ENCODE data around the gene SYTL5.

The SYTL5 gene

DNA sequence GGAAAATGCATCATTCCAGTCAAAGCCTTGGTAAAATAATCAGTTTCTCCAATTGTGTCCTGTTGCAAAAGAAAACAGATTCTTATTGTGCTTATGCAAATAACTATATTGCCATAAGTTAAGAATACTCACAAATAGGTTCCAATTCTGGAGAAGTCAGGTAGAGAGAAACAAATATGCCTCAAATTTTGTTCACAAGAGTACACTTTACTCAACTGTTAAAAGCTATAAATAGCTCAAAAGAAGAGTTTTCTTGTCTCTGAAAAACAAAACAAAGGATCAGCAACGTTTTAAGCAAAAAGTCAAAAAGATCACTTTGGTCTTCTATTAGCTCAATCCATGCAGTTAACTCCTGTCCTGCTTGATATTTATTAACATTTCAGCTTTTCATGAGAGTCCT, 21.9 kb downstream of the SYTL5 start:
- DNase-seq (ENCODE audit: low read depth) = no peak

DNA sequence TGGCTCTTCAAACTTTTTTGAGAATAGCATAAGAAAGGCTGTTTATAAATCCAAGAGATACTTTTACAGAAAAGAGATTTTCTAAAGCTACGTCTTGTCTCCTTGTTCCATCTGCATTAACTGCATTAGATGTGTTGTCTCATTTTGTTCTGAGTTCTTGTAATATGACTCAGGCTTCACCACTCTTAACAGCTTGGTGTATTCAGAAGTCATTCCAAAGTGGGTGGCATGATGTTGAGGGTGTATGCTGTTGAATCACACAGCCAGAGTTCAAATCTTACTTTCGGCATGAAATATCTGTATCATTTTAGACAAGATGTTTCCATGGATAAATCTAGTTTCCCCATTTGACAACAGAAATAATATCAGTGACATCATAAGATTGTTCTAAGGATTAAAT, 30.1 kb downstream of the SYTL5 start:
- DNase-seq (ENCODE audit: low read depth) = no peak

DNA sequence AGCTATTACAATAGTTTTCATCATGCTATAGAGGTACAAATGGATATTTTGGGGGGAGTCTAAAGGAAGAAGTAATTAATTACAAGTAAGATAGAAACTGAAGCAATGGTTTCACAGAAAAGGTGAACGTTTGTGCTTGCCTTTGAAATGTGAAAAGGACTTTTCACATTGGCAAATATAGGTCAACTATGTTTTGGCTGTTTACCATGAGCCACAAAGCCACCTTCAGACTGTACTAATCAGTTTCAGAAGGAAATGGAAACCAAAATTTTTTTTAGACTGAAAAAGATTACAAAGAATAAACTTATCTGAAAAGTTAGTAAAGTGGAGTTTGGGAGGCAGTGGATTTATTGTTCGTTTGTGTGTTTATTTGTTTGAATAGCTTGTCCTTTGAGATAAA, 32.1 kb downstream of the SYTL5 start:
- DNase-seq (ENCODE audit: low read depth) = no peak

DNA sequence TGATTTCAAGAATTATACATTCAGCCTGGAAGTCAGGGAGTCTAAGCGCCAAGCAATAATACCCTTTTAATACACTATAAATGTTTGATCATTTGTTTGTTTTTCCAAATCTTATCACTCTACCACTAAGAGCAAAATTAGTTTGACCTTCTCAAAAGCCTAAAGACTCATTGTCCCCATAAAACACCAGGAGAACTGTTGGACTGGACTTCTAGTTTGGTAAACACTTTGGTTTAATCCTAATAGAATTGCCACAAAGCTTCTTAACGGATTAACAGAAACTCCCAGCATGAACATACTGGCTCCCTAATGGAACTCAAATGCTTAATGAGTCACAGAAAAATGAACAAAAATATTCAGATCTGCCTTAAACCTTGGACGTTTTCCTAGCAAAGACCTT, 34.9 kb downstream of the SYTL5 start:
- no peak for DNase-seq (ENCODE audit: low read depth)

DNA sequence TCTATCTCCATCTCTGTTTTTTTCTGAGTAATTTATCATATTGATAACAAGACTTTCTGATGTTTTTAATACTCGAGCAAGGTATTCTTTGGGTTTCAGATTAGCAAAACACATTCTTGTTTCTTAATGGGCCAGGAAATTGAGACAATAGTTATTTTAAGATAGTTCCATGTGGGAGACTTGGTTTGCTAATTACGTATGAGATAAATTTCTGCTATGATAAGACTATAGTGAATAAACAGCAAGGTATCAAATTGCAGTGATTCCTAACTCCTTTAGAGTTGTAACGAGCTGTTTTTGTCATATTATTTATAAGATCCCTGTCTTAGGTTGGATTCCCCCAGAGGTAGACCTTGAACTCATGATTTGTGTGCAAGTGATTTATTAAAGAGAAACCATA, 38.3 kb downstream of the SYTL5 start:
- DNase-seq (ENCODE audit: low read depth) = no peak

DNA sequence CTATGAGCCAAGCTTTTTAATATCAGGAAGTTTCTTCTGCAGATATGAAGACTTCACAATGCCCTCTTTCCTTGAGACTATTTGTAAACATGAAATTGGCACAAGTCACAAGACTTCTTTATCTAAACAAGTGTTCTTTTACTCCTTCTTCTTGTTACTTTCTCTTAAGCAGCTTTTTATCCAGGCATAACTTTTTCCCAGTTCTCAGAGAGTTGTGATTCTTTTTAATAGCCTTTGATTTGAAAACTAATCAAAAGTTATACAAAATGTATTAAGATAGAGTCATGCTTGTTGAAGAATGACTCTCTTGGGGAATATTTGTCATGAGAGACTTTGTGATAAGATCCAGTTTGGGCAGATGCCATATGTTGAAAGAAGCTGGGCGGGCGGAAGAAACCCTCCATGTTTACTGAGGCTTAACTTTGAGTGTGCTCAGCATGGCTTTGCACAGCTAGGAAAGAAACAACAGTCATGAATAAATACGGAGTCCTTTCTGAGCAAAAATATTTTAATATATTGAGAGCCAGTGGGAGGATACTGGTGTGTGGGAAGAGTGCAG, 39.3 kb downstream of the SYTL5 start:
- no peak for DNase-seq (ENCODE audit: low read depth)

DNA sequence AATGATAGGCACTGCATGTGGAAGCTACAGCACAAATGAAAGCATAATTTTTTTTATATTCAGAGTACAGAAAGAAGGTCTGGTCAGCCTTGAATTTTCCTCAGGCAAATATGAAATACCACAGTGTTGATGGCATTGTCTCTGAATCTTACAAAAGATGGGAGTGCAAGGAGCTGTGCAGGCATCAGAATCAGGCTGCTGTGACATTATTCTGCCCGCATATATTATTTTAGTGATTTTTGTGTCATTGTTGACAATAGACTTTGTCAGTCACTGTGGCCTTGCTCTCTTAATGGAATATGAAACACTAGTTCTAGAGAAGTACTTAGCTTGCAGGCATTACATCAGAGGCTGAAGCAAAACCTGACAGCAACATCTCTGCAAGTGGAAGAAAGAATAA, 42.5 kb downstream of the SYTL5 start:
- DNase-seq (ENCODE audit: low read depth) = no peak

DNA sequence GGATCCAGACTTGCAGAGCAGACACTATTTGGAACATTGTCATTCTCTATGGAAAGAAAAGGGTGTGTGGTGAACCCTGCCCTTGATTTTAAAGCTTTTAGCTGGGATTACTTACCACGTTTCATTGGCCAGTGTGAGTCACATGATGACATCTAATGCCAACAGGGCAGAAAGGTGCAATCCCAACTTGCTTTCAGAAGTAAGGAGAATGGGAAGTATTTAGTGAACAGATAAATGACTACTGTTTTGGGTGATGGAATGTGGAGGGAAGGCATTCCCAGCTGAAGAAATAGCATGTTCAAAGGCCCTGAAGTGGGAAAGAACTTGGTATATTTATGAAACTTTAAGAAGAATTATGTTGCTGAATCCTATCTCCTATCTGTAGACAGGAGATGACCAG, 44.5 kb downstream of the SYTL5 start:
- no peak for DNase-seq (ENCODE audit: low read depth)

DNA sequence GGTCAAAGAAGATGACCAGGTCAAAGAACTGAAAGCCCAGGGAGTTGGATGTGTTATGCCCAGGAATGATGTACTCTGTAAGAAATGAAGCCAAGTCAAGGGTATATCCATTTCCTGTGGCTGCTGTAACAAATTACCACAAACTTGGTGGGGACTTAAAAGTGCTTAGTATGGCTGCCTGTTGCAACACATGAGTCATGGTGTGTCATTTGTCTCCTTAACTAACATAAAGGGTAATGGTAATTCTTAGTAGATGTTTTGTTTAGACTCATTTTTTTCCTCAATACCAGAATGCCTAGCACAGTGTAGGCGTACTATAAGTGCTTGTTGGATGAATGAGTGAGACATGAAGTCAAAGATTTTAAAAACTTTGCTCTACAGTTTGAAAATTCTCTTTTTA, 45.7 kb downstream of the SYTL5 start:
- DNase-seq (ENCODE audit: low read depth) = no peak

DNA sequence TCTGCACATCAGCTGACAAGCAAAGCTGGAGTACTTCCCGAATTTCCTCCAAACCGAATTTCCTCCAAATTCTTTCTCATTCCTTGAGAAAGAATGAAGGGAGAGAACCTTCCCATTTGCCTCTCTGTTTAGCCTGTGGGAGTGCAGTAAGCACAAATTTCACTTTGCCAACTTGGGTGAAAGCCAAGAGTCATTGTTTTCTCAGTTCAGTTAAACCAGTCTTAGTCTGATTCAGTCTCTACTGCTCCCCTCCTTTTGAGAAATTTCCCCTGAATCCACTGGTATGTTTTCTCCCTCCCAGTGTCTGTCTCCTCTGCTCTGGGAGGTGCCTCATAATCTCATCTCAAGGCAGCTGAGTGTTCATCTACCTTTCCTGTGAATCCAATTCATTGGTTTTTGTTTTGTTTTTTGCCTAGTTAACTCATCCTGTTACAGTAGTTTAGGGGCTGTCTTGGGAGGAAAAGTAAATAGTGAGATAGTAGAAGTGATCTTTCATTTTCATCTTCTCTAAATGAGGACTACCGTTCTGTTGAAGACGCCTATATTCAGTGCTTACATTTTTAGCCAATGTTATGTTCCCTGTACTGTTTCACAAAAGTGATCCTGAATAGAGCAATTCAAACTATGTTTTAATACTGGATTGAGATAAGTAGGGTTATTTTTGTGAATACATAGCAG, 49.0 kb downstream of the SYTL5 start:
- DNase-seq (ENCODE audit: low read depth) = no peak

DNA sequence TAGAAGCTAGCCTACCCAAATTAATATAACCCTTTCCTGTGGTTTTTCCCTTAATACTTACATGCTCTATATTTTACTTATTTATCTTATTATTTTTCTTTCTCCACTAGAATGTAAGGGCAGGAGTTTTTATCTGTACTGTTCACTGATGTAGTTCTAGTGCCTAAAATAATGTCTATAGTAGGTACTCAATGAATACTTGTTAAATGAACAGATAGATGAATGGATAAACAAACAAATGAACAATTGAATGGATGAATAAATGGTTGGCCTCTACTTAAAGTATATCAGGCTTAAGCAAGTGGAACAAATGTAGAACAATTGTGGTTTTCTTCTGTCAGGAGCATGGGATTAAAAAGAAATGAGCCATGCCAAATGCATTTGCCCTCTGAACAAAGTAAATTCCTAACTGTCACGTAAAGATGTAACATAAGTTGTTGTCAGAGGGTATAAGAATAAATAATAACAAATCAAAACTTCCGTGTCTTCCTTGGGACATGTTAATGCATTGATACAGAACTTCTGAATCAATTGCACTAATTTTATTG, 54.1 kb downstream of the SYTL5 start:
- DNase-seq (ENCODE audit: low read depth) = no peak

DNA sequence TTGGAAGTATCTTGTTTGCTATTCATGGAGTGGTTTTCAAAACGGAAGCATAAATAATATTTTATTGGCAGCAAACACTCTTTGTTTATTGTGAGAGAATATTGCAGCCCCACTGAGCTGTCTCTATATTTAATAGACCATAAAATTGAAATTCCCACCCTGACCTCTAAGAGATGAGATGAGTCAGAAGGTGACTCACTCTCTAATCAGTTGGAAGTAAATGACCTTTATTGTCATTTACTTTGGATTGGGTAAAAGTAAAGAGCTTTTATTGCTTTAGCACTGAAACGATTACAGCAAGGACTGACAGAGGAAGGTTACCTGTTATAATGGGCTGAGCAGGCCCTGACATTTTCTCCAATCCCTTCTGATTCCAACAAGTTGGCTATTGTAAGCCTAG, 55.0 kb downstream of the SYTL5 start:
- DNase-seq (ENCODE audit: low read depth) = no peak

DNA sequence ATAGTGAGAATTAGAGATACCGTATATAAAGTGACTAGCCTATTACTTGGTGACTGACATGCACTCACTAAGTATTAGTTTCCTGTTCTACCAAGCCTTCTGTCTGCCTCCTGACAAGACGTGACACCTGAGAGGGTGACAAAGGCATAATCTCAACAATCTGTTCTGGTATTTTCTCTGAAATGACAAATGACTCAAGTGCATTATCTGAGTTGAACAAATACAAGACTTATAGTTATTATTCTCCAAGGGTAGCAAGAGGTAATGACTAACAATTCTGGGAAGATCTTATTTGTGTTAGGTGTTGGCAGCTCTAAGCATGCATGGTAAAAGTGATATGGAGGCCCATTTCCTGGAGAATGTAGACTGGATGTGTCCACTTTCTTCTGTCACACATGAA, 60.6 kb downstream of the SYTL5 start:
- no peak for DNase-seq (ENCODE audit: low read depth)

DNA sequence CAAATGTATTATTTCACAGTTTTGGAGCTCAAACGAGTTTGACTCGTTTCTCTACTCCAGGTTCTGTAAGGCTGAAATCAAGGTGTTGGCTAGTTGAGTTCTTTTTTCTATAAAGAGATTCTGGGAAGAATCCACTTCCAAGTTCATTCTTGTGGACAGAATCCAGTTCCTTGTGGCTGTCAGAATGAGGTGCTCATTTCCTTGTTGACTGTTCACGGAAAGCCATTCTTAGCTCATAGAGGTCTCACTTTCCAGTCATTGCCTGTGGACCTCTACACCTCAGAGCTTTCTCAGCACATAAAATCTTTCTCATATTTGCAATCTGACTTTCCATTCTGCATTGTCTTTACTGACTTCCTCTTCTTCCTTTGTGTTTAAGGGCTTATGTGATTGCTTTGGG, 62.9 kb downstream of the SYTL5 start:
- no peak for DNase-seq (ENCODE audit: low read depth)

DNA sequence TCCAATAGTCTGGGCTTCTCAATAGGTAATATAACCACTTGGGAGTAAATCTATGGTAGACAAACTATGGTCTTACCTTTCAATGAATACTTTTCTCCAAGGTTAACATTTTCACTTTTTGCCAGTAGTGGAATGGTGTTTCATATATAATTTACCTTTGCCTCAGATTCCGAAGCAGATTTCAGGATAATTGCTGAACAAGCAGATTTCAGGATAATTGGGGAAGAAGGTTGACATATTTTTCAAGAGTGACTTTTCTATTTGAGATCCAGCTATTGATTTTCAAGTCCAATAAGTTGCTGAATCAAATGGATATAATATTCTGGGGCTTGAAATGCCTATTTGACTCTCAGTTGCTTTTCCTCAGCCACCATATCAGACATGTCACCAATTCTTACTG, 63.6 kb downstream of the SYTL5 start:
- DNase-seq (ENCODE audit: low read depth) = no peak

DNA sequence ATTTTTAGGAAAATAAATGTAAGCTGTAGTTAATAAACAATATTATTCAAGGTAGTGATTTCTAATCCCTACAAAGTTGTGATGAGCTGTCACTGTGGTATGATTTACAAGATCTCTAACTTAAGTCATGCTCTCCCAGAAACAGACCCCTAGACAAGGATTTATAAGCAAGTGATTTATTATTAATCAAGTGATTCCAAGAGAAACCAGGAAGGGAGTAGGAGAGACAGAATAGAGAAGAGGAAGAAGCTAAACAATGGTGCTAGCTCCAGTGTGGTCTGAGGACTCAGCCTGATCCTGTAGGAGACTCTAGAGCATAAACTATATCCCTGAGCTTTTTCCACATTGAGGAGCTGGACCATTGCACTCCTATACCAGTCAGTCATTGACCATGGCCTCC, 73.1 kb downstream of the SYTL5 start:
- no peak for DNase-seq (ENCODE audit: low read depth)

DNA sequence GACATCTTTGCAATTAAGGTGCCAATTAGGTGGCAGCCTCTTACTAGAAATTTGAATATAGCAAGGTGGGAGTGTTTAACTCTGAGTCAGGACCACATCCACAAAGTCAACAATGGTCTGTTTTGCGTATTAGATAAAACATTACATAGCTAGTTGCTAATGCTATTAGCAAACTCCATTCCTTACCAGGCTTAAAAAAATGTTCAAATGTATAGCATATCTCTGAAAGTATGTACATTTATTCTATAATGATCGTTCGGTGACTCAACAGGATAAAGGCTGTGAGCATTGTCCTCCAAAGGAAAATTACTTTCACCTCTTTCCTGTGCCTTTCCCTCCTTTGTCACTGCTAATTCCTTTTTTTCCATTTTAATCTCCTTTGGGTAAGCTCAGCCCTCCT, 74.5 kb downstream of the SYTL5 start:
- no peak for DNase-seq (ENCODE audit: low read depth)

DNA sequence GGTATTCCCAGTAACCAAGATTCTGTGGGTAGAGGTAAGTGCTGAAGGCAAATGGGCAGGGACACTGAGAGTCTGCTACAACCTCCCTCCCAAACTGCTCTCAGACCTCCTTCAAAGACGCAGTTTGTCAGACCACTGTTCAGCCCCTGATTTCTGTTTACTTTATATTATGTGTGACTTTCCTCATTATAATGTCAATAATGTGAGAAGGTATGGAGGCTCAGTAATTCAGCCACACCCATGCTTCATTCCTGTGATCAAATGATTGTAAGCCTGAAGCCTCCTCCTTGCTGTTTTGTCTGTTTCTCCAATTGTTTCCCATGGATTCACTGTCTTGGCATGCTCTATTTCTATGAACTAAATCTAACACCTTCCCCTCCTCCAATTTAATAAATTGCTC, 75.6 kb downstream of the SYTL5 start:
- no peak for DNase-seq (ENCODE audit: low read depth)

DNA sequence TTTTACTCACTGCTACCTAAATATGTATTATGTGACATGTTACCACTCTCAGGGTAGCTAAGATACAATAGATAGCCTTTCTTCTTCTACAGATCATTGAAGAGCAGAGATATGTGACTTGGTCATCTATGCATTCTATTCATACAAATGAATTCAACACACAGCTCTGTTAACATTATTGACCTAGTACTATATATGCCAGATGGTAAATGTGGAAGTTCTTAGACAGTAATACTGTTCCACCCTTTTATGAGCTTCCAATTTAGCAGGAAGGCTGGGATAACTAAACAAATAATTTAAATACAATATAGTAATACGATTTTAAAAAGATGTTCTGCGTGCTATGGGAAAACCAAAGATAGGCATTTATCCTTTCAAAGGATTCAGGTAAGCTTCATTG, 76.0 kb downstream of the SYTL5 start:
- no peak for DNase-seq (ENCODE audit: low read depth)

DNA sequence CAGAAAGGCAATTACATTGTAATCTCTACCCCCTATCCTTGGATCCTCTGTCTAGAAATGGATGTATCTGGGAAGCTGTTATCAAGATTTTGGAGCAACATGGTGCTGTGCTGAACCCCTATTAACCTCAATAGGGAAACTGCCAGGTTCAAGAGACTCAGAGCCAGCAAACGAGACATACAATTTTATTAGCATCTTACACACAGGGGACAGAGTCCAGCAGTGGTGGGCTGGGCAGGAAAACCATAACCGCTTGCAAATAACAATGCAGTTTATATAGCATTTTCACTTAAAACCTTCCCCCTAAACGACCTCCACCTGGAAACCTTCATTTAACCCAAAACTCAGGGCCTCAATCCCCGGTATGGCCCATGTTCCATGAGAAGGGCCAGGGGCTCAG, 79.5 kb downstream of the SYTL5 start:
- no peak for DNase-seq (ENCODE audit: low read depth)

DNA sequence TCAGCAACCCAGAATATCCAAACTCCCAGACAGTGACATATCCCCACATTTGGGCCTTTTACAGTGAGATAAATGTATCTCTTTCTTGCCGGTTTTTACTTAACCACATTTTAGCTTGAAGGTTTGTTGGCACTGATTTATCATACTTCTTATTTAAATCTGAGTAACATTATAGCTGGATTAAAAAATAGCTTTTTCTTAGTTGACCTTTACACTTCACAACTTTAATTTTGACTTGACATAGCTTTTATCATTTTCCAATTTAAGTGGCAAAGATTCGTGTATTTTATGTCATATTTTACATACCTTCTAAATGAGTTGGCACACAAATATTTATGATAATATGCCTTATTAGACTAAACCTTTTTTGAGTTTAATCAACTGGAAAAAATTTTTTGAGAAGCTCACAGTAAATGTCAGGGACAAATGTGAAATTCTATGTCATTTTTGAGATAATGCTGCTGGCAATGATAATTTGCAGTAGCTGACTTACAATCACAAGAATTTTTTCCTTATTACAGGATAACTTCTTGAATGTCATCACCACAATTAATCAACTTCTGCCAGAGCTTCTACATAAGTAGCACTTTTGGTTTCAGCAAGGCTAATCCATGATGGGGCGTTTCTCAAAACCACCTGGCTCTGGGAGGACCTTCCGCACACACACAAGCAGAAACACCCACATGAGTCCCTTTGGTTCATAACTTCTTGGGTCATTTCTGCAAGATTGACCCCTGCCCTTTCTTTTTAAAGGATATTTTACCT, 80.3 kb downstream of the SYTL5 start:
- DNase-seq (ENCODE audit: low read depth) = no peak

DNA sequence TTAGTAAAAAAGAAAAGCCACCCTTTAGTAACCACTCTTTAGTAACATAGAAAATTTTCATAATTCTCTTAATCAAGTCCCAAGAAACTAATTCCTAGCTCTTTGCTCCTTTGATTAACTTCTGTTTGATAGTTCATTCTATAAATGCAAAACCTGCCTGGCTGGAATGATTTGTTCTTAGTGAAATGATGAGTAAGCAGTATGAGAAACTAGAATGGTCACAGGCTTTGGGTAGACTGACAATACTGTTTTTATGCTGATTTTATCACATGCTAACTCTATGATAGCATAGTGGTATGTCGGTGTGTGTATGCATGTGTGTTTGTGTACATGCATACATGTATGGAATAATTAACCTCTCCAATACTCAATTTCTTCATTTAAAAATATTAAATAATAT, 81.2 kb downstream of the SYTL5 start:
- no peak for DNase-seq (ENCODE audit: low read depth)

DNA sequence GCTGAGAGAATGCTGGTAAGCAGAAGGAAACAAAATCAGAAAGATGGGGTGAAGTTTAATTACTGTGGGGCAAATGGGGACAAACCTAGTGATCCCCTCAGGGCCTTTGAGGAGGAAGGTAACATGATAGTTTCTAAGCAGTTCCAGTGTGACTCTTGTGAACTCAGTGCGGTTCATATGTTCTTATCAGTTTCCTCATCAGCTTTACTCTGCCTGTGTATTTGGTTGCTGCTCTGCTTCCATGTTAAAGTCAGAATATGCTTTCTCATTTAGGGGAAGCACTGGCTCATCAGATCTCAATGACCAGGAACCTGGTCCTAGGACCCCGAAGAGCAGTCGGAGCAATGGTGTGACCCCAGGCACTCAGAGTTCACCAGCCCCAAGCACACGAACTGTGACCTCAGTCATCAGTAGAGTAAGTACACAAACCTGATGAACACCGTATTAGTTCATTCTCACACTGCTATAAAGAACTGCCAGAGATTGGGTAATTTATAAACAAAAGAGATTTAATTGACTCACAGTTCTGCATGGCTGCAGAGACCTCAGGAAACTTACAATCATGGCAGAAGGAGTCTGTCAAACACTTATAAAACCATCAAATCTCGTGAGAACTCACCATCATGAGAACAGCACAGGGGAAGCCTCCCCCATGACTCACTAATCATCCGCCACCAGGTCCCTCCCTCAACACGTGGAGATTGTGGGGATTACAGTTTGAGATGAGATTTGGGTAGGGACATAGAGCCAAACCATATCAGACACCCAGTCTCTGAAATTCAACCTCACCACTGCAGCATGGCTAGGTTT, 83.0 kb downstream of the SYTL5 start:
- DNase-seq (ENCODE audit: low read depth) = no peak
